Left ventricle myocardium inferior (tissue), 1 donor: ENCODE measurements around the gene FOLR2. TPM values are rescaled to one million over a fixed set of nuclear protein-coding genes. Genes with fewer than 3 reads are reported as not detected.
"Not testable (repeated sequence)": the region's sequence is repeated elsewhere in the genome, so short reads cannot be mapped to it uniquely, and the experiment has no call there.

ENCODE experiments used
- DNase-seq: peaks from one replicate; pipeline ENCODE4 v3.0.0-alpha.2; 2020
- H3K27ac ChIP-seq: fragments of 200-600 bp; replicated peaks from 2 replicates; pipeline ENCODE4 v1.8.0; 2021
- H3K27me3 ChIP-seq: fragments of 200-600 bp; 2 replicates; pipeline ENCODE4 v1.8.0; 2021; ENCODE audit warnings: low read depth
- H3K36me3 ChIP-seq: fragments of 200-600 bp; 2 replicates; pipeline ENCODE4 v1.8.0; 2021
- H3K4me1 ChIP-seq: fragments of 200-600 bp; 2 replicates; pipeline ENCODE4 v1.8.0; 2021
- H3K4me3 ChIP-seq: fragments of 200-600 bp; 2 replicates; pipeline ENCODE4 v1.8.0; 2021; ENCODE audit warnings: mild to moderate bottlenecking, moderate library complexity
- H3K9me3 ChIP-seq: fragments of 200-600 bp; replicated peaks from 2 replicates; pipeline ENCODE4 v1.8.0; 2021
- CTCF ChIP-seq: fragments of 200-600 bp; IDR thresholded peaks from 2 replicates; pipeline ENCODE4 v1.8.0; 2021; ENCODE audit warnings: antibody characterized with exemption, mild to moderate bottlenecking, borderline replicate concordance
- intact Hi-C: fragments of 100-400 bp; cut with micrococcal nuclease; formaldehyde crosslinking; loops from one replicate; pipeline ENCODE4 v1.11.0; 2022
- total RNA-seq: library from RNA; stranded (reverse); fragmentation: NEBNext Ultra II Directional; extraction: Animal tissue kit (Norgen Biotek cat#: 25700); gene quantifications from one replicate; pipeline ENCODE4 v1.2.1, GENCODE V29; 2021
- donor health status: DM: no; HTN: yes; CAD: no; lungs with severe emphysema.

Gene FOLR2
- total RNA-seq, 1 donor from 2014 or later = 20.9 TPM

GRCh38 chr11:72179049-72179803, 37.4 kb upstream of the FOLR2 start:
- intact Hi-C loops = no loop called here
- DNase-seq = no peak
- Histone ChIP-seq H3K27ac (no peak overlapping the region), H3K4me1 (no peaks in the 10 kb centered on the region), H3K9me3 (no peaks in the 10 kb centered on the region), H3K4me3 (no peak overlapping the region), H3K36me3 (no peaks in the 10 kb centered on the region), H3K27me3 (no peaks in the 10 kb centered on the region)
- no peak for TF ChIP-seq CTCF

DNA sequence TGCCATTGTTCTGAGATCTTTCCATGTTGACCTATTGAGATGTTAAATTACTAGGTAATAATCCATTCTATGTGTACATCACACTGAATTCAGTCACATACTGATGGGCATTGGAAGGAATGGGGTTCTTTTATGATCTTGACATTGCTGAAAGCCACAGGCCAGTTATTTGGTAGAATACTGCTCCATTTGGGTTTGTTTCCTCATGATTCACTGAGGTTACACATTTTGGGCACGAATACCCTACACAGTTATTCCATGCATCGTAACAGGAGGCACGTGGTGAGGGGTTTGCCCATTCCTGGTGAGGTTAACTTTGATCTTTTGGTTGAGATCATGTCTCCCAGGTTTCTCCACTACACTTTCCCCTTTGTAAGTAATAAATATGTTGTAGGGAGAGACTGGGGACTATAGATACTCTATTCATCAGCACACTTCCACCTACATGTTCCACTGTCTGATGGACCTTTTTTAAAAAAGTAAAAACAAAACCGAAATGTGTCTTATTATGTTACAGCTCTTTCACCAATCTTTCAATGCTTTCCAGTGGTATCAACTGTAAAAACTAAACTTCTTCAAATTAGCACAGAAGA, 36.7 kb upstream of the FOLR2 start:
- Histone ChIP-seq H3K4me3 (no peak overlapping the region), H3K9me3 (no peaks in the 10 kb centered on the region), H3K36me3 (no peaks in the 10 kb centered on the region), H3K27ac (no peak overlapping the region), H3K27me3 (no peaks in the 10 kb centered on the region), H3K4me1 (no peaks in the 10 kb centered on the region)
- intact Hi-C loops = no loop called here
- DNase-seq = no peak
- no peak for TF ChIP-seq CTCF

GRCh38 chr11:72180892-72181552, 35.6 kb upstream of the FOLR2 start:
- H3K4me3 ChIP-seq, H3K27me3 ChIP-seq, H3K9me3 ChIP-seq, H3K27ac ChIP-seq, H3K4me1 ChIP-seq, H3K36me3 ChIP-seq, DNase-seq, intact Hi-C loops: not testable (repeated sequence)

- DNase-seq, H3K4me1 ChIP-seq, H3K9me3 ChIP-seq, H3K4me3 ChIP-seq, H3K27me3 ChIP-seq, H3K36me3 ChIP-seq, H3K27ac ChIP-seq, intact Hi-C loops: not testable (repeated sequence)
Measured at GRCh38 chr11:72181553-72181958, 35.0 kb upstream of the FOLR2 start.

DNA sequence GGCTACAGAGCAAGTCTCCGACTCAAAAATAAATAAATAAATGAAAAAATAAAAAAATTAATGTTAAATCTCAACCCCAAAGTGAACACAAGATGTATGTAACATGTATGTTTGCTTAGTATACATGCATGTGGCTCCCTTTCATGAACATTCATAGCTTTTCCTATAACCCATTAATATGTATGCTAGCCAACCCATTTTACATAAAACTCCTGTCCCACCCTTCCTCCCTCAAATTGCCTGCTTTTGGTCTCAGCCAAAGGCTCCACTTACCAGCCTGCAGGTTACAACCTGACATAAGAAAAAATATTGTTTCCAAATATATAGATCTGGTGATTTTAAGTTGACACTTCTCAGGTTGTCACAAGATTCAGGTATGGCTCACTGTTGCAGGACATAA, 28.3 kb upstream of the FOLR2 start:
- H3K4me3 ChIP-seq = no peak overlapping the region
- H3K4me1 ChIP-seq = no peaks in the 10 kb centered on the region
- H3K27me3 ChIP-seq = no peaks in the 10 kb centered on the region
- no peak overlapping the region for H3K27ac ChIP-seq
- TF ChIP-seq CTCF = no peak
- no peaks in the 10 kb centered on the region for H3K9me3 ChIP-seq
- no peaks in the 10 kb centered on the region for H3K36me3 ChIP-seq
- intact Hi-C loops = no loop called here
- no peak for DNase-seq

DNA sequence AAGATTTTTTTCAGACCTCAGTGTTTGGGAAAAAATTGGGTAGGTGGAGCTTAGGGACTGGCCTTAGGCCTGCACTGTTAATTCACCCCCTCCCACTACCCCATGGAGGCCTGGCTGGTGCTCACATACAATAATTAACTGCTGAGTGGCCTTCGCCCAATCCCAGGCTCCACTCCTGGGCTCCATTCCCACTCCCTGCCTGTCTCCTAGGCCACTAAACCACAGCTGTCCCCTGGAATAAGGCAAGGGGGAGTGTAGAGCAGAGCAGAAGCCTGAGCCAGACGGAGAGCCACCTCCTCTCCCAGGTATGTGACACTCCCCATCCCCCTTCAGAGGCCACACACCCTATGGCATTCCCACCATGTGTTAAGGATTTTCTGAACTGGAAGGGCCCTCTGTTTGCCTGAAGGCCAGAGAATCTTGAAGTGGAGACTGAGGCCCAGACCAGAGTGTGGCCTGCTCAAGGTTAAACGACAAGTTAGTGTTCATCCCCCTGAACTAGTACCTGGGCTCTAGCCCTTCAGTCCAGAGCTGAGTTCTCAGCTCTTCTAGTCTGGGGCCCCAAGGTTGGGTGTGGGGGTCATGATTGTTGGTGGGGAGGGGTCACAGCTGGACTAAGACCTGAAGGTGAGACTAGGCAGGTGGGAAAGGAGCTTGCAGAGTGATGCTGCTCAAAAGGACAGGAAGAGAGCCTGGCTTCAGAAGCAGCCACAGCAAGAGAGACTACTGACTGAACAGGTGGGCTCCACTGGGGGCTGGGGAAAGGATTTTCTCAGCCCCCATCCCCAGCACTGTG, 26.9 kb upstream of the FOLR2 start:
- Histone ChIP-seq H3K9me3 (no peaks in the 10 kb centered on the region), H3K4me3 (no peak overlapping the region), H3K27ac (no peak overlapping the region), H3K4me1 (no peaks in the 10 kb centered on the region), H3K27me3 (no peaks in the 10 kb centered on the region), H3K36me3 (no peaks in the 10 kb centered on the region)
- no peak for TF ChIP-seq CTCF
- DNase-seq = no peak
- intact Hi-C loops = no loop called here
